ENCODE measurements around the gene SEL1L3. TPM values are rescaled to one million over a fixed set of nuclear protein-coding genes. Genes with fewer than 3 reads are reported as not detected.
A peak's percentile ranks its signal among the peaks of the same experiment; 100 is the strongest.

Gene SEL1L3
- total and polyA plus RNA-seq, 8 donors, result 4.1 to 173 (median 53.6) TPM

DNA sequence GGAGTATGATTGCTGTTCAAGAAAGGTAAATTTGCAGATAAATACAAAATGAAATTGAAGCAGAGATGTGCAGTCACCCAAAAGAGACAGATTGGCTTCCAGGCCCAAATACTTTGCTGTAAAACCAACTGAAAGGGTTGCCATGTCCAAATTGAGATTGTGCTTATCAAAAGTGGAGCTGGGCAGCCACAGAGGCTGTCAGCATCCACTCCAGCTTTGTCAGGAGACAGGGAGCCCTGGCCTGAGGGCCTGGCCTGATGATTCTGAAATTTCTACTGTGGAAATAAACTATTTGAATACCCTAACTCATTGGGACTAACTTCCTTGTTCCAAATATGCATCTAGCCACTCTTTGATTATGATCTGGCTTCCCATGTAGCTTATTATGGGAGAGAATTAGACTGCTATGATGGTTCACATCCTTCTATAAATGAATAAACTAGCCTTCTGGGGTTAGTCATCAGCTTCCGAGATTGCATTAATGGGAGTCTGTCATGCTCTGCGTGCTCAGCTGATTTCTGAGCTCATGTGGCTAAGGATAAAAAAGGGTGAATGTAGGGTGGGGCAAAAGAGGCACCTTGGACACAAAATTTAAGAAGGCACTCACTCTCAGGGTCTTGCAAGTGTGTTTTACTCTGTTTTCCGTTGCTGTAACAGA lies 158.9 kb downstream of the SEL1L3 start:
- no peak for TF ChIP-seq POLR2A (IDR thresholded peaks at IDR 0.05)
- no peak for TF ChIP-seq POLR2AphosphoS5 (IDR thresholded peaks at IDR 0.05)
- TF ChIP-seq EP300 (IDR thresholded peaks at IDR 0.05), result no peak
- TF ChIP-seq, protein P1, sequence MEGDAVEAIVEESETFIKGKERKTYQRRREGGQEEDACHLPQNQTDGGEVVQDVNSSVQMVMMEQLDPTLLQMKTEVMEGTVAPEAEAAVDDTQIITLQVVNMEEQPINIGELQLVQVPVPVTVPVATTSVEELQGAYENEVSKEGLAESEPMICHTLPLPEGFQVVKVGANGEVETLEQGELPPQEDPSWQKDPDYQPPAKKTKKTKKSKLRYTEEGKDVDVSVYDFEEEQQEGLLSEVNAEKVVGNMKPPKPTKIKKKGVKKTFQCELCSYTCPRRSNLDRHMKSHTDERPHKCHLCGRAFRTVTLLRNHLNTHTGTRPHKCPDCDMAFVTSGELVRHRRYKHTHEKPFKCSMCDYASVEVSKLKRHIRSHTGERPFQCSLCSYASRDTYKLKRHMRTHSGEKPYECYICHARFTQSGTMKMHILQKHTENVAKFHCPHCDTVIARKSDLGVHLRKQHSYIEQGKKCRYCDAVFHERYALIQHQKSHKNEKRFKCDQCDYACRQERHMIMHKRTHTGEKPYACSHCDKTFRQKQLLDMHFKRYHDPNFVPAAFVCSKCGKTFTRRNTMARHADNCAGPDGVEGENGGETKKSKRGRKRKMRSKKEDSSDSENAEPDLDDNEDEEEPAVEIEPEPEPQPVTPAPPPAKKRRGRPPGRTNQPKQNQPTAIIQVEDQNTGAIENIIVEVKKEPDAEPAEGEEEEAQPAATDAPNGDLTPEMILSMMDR (IDR thresholded peaks at IDR 0.05), result no peak
- H3K4me3 ChIP-seq, result no peak overlapping the region
- H3K36me3 ChIP-seq, result no peaks in the 10 kb centered on the region
- no peaks in the 10 kb centered on the region for H3K27me3 ChIP-seq
- 62 to 91% (median 72%) methylated on average over 3 of the region's 3 CpGs for WGBS, 5 donors
- DNase-seq, result no peak
- H3K4me1 ChIP-seq, result no peaks in the 10 kb centered on the region
- no peaks in the 10 kb centered on the region for H3K9me3 ChIP-seq
- no peak overlapping the region for H3K27ac ChIP-seq
- intact Hi-C loops (cut with DNase I; ENCODE audit: low total_unique reads), result no loop called here

DNA sequence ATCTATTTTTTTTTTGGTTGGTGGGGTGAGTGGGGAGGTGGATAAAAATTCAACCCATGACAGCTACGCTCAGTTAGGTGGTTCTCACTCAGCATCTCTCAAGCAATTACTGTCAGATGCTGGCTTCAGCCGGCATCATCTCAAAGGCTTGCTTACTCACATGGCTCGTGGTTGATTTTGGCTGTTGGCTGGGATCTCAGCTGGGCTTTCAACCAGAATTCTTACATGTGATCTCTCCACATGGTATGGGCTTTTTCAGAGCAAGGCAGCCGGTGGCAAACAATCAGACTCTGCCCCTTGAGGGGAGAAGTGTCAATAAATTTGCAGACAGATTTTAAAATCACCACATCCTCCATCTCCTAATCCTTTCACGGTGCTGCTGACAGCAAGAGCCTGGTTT lies 159.9 kb downstream of the SEL1L3 start:
- Histone ChIP-seq H3K27ac (no peak overlapping the region), H3K9me3 (no peaks in the 10 kb centered on the region), H3K4me1 (no peaks in the 10 kb centered on the region), H3K27me3 (no peaks in the 10 kb centered on the region), H3K4me3 (no peak overlapping the region), H3K36me3 (no peaks in the 10 kb centered on the region)
- intact Hi-C loops (cut with DNase I; ENCODE audit: low total_unique reads), result no loop called here
- TF ChIP-seq EP300 (IDR thresholded peaks at IDR 0.05) (no peak), POLR2A (IDR thresholded peaks at IDR 0.05) (no peak), POLR2AphosphoS5 (IDR thresholded peaks at IDR 0.05) (no peak)
- TF ChIP-seq, protein P1 (IDR thresholded peaks at IDR 0.05), result no peak
- peak in 1 of 2 donors; percentile 10 for DNase-seq
- WGBS, 5 donors, result 51 to 63% (median 54%) methylated on average over 5 of the region's 5 CpGs

DNA sequence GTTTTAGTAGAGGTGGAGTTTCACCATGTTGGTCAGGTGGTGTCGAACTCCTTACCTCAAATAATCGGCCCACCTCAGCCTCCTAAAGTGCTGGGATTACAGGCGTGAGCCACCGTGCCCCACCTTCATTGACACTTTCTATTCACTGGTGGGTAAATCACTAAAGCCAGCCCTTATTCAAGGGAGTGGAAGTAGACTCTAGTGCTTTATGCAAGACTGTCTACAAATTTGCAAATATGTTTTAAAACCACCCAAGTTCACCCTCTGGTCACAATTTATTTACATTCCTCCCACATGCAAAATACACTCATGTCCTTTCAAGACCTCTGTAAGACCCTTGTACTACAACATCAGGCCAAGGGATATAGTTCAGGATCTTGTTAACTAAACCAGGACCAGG lies 162.1 kb downstream of the SEL1L3 start:
- intact Hi-C loops (cut with DNase I; ENCODE audit: low total_unique reads), result no loop called here
- no peak for TF ChIP-seq POLR2A (IDR thresholded peaks at IDR 0.05)
- TF ChIP-seq, protein P1 (IDR thresholded peaks at IDR 0.05), result no peak
- no peak for TF ChIP-seq POLR2AphosphoS5 (IDR thresholded peaks at IDR 0.05)
- TF ChIP-seq EP300 (IDR thresholded peaks at IDR 0.05), result no peak
- H3K4me1 ChIP-seq, result no peaks in the 10 kb centered on the region
- no peak for DNase-seq
- H3K4me3 ChIP-seq, result no peak overlapping the region
- H3K27ac ChIP-seq, result no peak overlapping the region
- 91 to 93% (median 92%) methylated on average over 4 of the region's 4 CpGs for WGBS, 5 donors
- no peaks in the 10 kb centered on the region for H3K9me3 ChIP-seq
- H3K36me3 ChIP-seq, result no peaks in the 10 kb centered on the region
- no peaks in the 10 kb centered on the region for H3K27me3 ChIP-seq

DNA sequence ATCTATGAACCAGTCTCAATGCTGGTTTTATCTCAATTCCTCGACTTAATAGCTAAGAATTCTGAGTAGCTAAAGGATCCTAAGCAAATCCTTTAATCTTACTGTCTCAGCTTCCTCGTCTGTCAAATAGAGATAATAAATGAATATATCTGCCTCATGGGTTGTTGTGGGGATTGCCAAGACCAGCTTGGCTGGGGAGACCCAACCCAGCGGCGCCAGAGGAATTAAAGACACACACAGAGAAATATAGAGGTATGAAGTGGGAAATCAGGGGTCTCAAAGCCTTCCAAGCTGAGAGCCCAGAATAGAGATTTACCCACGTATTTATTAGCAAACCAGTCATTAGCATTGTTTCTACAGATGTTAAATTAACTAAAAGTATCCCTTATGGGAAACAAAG lies 165.3 kb downstream of the SEL1L3 start:
- WGBS, 5 donors, result 64 to 71% (median 68%) methylated on average over 5 of the region's 5 CpGs
- Histone ChIP-seq H3K27me3 (no peaks in the 10 kb centered on the region), H3K4me1 (no peaks in the 10 kb centered on the region), H3K27ac (no peak overlapping the region), H3K36me3 (no peaks in the 10 kb centered on the region), H3K9me3 (peaks cover 0 to 1% (median 0%) of the 10 kb centered on the region in 4 donors), H3K4me3 (no peak overlapping the region)
- intact Hi-C loops (cut with DNase I; ENCODE audit: low total_unique reads), result no loop called here
- TF ChIP-seq EP300 (IDR thresholded peaks at IDR 0.05) (no peak), POLR2AphosphoS5 (IDR thresholded peaks at IDR 0.05) (no peak)
- no peak for DNase-seq

Small RNA genes within 50 kb of the gene (small RNA-seq; reads per million reads assigned to genes)
- 0 reads per million in 4 donors for gene MTND4LP22

Other genes starting within 250 kb of the SEL1L3 start
- 10 to 100 TPM in 1 of 5 donors, under 1 TPM in 1, not detected in 3; 0.55 to 35.7 TPM for gene SLC34A2, start 207.1 kb downstream of the SEL1L3 start, total RNA-seq
- gene SLC34A2, start 207.1 kb downstream of the SEL1L3 start, polyA plus RNA-seq, result under 1 TPM; 0.12 to 0.76 (median 0.35) TPM
- 10 to 100 TPM in 4 of 5 donors, not detected in 1; 19.4 to 85.3 (median 36.8) TPM for gene SMIM20, start 51.2 kb upstream of the SEL1L3 start, total RNA-seq
- gene SMIM20, start 51.2 kb upstream of the SEL1L3 start, polyA plus RNA-seq, result 10 to 100 TPM; 43.8 to 85.1 (median 60.3) TPM

Measured in stomach (tissue), 9 donors.